HAP-1 (cell line): ENCODE data around the gene FAM131A.
A peak's percentile ranks its signal among the peaks of the same experiment; 100 is the strongest.

Source experiments
- DNase-seq, 2 experiments: peaks; one replicate each; pipeline ENCODE4 v3.0.0-alpha.2; 2016 to 2020; ENCODE audit warnings: low spot score in 2 of 2
- H3K27me3 ChIP-seq: fragments of 250-450 bp; sonication (Bioruptor Pico); 2 replicates; pipeline ENCODE4 v1.5.1; 2020; ENCODE audit warnings: low read depth, mild to moderate bottlenecking, moderate library complexity
- H3K36me3 ChIP-seq: fragments of 250-450 bp; sonication (Bioruptor Pico); replicated peaks from 2 replicates; pipeline ENCODE4 v1.5.1; 2020; ENCODE audit warnings: mild to moderate bottlenecking
- H3K4me1 ChIP-seq: fragments of 250-450 bp; sonication (Bioruptor Pico); 2 replicates; pipeline ENCODE4 v1.5.1; 2020; ENCODE audit warnings: mild to moderate bottlenecking
- H3K4me3 ChIP-seq: fragments of 250-450 bp; sonication (Bioruptor Pico); 2 replicates; pipeline ENCODE4 v1.5.1; 2020; ENCODE audit warnings: mild to moderate bottlenecking, moderate library complexity
- H3K9me3 ChIP-seq: fragments of 250-450 bp; sonication (Bioruptor Pico); 2 replicates; pipeline ENCODE4 v1.5.1; 2020; ENCODE audit warnings: mild to moderate bottlenecking, moderate library complexity
- in situ Hi-C: fragments of 300-500 bp; cut with MboI; formaldehyde crosslinking; loops from 3 replicates; pipeline ENCODE4 v1.14.3; 2020; ENCODE audit warnings: low sequenced_read_pairs, inconsistent platforms, mixed read lengths

The FAM131A gene

DNA sequence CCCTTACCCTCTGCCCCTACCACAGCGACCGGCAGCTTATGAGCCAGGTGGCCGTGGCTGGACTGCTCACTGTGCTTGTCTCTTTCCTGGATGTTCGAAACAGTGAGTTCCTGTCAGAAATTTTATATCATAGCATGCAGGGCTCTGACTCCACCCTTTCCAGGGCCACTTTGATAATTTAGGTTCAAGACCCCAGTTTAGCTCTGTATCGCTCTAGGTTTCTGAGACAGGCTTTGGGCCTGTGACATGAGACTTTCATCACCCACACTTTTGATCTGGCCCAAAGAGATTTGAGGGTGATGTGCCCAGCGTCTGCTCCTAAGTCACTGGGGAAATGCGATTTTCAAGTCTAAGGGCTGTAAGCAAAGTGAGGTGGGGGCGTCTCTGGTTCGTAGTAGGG lies 29.5 kb upstream of the FAM131A start:
- Histone ChIP-seq H3K27me3 (no peaks in the 10 kb centered on the region), H3K9me3 (no peaks in the 10 kb centered on the region), H3K36me3 (peaks cover 63% of the 10 kb centered on the region), H3K4me1 (no peaks in the 10 kb centered on the region), H3K4me3 (no peak overlapping the region)
- in situ Hi-C loops = no loop called here
- no peak for DNase-seq

GRCh38 chr3:184308744-184309143 lies 28.7 kb upstream of the FAM131A start:
- no peaks in the 10 kb centered on the region for H3K27me3 ChIP-seq
- peaks cover 54% of the 10 kb centered on the region for H3K36me3 ChIP-seq
- H3K9me3 ChIP-seq = no peaks in the 10 kb centered on the region
- no peak overlapping the region for H3K4me3 ChIP-seq
- in situ Hi-C loops = no loop called here
- no peaks in the 10 kb centered on the region for H3K4me1 ChIP-seq
- DNase-seq = no peak

GRCh38 chr3:184311633-184312032 lies 25.8 kb upstream of the FAM131A start:
- Histone ChIP-seq H3K9me3 (no peaks in the 10 kb centered on the region), H3K36me3 (peaks cover 38% of the 10 kb centered on the region), H3K4me3 (no peak overlapping the region), H3K27me3 (no peaks in the 10 kb centered on the region), H3K4me1 (peaks cover 7% of the 10 kb centered on the region)
- in situ Hi-C loops = no loop called here
- DNase-seq = no peak

DNA sequence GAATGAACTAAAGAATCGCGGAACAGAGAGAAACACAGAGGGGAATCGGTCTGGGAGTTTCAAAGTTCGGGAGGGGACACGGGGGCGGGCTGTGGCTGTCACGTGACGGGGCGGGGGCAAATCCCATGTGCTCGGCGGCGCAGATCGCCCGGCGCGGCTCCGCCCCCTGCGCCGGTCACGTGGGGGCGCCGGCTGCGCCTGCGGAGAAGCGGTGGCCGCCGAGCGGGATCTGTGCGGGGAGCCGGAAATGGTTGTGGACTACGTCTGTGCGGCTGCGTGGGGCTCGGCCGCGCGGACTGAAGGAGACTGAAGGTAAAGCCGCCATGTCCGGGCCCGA lies 23.1 kb upstream of the FAM131A start, which contains the start of gene EIF4G1:
TSS of gene EIF4G1 (plus strand) at position 244 of the 337 bp plus-strand sequence. CDS start 1,191 bp downstream, outside the sequence.
- in situ Hi-C loops = no loop called here
- H3K27me3 ChIP-seq = no peaks in the 10 kb centered on the region
- peak within 1 kb of the TSS; percentile 90 for H3K4me3 ChIP-seq
- peaks cover 13% of the 10 kb centered on the region for H3K4me1 ChIP-seq
- peaks cover 40% of the 10 kb centered on the region for H3K36me3 ChIP-seq
- no peaks in the 10 kb centered on the region for H3K9me3 ChIP-seq
- peak; percentile 96 to 97 for DNase-seq

DNA sequence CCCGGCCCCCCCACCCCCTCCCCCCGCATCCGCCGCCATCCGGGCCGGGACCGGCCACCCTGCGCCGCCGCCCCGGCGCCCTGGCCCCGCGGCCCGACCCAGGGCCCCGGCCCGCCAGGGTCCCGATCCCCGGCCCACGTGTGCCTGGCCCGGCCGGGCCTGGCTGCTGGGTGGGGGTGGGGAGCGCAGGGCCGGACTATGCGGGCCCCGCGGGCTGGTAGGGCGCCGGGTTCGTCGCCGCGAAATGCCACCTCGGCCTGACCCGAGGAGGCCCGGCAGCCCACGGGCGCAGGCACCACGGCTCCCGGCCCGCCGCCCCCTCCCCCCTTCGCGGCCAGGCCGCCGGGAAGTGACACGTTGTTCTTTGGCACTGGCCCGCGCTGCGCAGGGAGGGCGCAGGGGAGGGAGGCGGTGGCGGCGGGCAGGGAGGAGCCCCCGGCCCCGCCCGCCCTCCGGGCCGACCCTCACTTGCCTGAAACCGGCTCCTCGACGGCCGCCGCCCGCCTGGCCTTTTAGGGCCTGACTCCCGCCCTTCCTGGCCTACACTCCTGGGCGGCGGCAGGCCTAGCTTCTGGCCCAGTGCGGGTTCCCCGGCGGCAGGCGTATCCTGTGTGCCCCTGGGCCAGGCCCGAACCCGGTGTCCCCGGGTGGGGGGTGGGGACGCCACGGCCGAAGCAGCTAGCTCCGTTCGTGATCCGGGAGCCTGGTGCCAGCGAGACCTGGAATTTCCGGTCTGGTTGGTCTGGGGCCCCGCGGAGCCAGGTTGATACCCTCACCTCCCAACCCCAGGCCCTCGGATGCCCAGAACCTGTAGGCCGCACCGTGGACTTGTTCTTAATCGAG lies 22.5 kb upstream of the FAM131A start:
- DNase-seq = peak in 1 of 2 experiments; percentile 66
- Histone ChIP-seq H3K36me3 (peaks cover 44% of the 10 kb centered on the region), H3K4me1 (peaks cover 13% of the 10 kb centered on the region), H3K9me3 (no peaks in the 10 kb centered on the region), H3K27me3 (no peaks in the 10 kb centered on the region), H3K4me3 (peak overlapping the region; percentile 90)
- in situ Hi-C loops = no loop called here

- DNase-seq = no peak
- Histone ChIP-seq H3K27me3 (no peaks in the 10 kb centered on the region), H3K4me1 (peaks cover 13% of the 10 kb centered on the region), H3K36me3 (peaks cover 49% of the 10 kb centered on the region), H3K9me3 (no peaks in the 10 kb centered on the region), H3K4me3 (peak overlapping the region; percentile 90)
- in situ Hi-C loops = no loop called here
Measured at GRCh38 chr3:184315543-184315867, 21.9 kb upstream of the FAM131A start.

- H3K4me3 ChIP-seq = peak overlapping the region; percentile 90
- in situ Hi-C loops = no loop called here
- peaks cover 13% of the 10 kb centered on the region for H3K4me1 ChIP-seq
- peaks cover 54% of the 10 kb centered on the region for H3K36me3 ChIP-seq
- no peak for DNase-seq
- H3K27me3 ChIP-seq = no peaks in the 10 kb centered on the region
- H3K9me3 ChIP-seq = no peaks in the 10 kb centered on the region
Measured at GRCh38 chr3:184315871-184316661, 21.3 kb upstream of the FAM131A start.

GRCh38 chr3:184316792-184317191 lies 20.6 kb upstream of the FAM131A start:
- H3K36me3 ChIP-seq = peaks cover 61% of the 10 kb centered on the region
- peak overlapping the region; percentile 90 for H3K4me3 ChIP-seq
- peaks cover 13% of the 10 kb centered on the region for H3K4me1 ChIP-seq
- in situ Hi-C loops = no loop called here
- H3K27me3 ChIP-seq = no peaks in the 10 kb centered on the region
- DNase-seq = no peak
- H3K9me3 ChIP-seq = no peaks in the 10 kb centered on the region

DNA sequence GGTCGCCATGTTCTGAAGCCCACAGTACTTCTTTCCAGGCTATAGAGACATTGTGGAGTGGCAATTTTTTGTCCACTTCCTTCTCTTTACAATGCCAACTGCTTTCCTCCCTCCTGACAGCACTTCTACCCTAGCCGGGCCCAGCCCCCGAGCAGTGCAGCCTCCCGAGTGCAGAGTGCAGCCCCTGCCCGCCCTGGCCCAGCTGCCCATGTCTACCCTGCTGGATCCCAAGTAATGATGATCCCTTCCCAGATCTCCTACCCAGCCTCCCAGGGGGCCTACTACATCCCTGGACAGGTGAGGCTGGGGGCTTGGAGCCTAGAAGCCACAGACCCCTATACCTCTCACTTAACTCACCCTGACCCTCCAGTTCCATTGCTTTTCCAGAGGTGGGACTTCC lies 20.2 kb upstream of the FAM131A start:
- peaks cover 66% of the 10 kb centered on the region for H3K36me3 ChIP-seq
- in situ Hi-C loops = no loop called here
- H3K4me3 ChIP-seq = no peak overlapping the region; the same call in 1 of the 2 replicates

GRCh38 chr3:184320104-184320445 lies 17.3 kb upstream of the FAM131A start:
- Histone ChIP-seq H3K4me1 (peaks cover 13% of the 10 kb centered on the region), H3K36me3 (peaks cover 91% of the 10 kb centered on the region), H3K4me3 (no peak overlapping the region), H3K9me3 (no peaks in the 10 kb centered on the region), H3K27me3 (no peaks in the 10 kb centered on the region)
- peak in 1 of 2 experiments; percentile 45 for DNase-seq
- in situ Hi-C loops = no loop called here

More for the DNA sequence above, 20.2 kb upstream of the FAM131A start:
- DNase-seq = no peak
- Histone ChIP-seq H3K4me1 (peaks cover 13% of the 10 kb centered on the region), H3K27me3 (no peaks in the 10 kb centered on the region), H3K9me3 (no peaks in the 10 kb centered on the region)

- in situ Hi-C loops = no loop called here
- Histone ChIP-seq H3K4me3 (no peak overlapping the region), H3K9me3 (no peaks in the 10 kb centered on the region), H3K27me3 (no peaks in the 10 kb centered on the region), H3K36me3 (peaks cover 97% of the 10 kb centered on the region), H3K4me1 (peaks cover 5% of the 10 kb centered on the region)
- DNase-seq = no peak
Measured at GRCh38 chr3:184321666-184322065, 15.7 kb upstream of the FAM131A start.

DNA sequence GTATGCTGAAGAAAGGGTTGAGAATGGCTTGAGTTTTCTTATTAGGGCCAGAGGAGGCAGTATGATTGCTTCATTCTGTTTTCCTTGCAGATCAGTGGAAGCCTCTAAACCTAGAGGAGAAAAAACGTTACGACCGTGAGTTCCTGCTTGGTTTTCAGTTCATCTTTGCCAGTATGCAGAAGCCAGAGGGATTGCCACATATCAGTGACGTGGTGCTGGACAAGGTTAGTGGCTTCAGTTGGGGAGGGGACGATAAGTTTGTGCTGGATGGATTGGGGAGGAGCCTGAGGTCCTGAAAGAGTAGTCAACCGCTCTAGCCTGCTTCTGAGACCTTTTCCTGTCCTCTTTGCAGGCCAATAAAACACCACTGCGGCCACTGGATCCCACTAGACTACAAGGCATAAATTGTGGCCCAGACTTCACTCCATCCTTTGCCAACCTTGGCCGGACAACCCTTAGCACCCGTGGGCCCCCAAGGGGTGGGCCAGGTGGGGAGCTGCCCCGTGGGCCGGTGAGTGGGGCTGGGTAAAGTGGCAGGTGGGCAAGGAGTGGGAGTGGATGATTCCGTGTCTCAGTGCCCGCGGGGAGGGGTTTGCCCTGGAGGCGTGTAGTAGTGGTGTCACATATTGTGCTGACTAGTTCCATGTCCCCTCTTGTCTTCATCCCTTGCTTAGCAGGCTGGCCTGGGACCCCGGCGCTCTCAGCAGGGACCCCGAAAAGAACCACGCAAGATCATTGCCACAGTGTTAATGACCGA lies 14.5 kb upstream of the FAM131A start:
- Histone ChIP-seq H3K9me3 (no peaks in the 10 kb centered on the region), H3K36me3 (peaks cover 97% of the 10 kb centered on the region), H3K4me1 (no peaks in the 10 kb centered on the region), H3K4me3 (no peak overlapping the region), H3K27me3 (no peaks in the 10 kb centered on the region)
- in situ Hi-C loops = no loop called here
- no peak for DNase-seq

DNA sequence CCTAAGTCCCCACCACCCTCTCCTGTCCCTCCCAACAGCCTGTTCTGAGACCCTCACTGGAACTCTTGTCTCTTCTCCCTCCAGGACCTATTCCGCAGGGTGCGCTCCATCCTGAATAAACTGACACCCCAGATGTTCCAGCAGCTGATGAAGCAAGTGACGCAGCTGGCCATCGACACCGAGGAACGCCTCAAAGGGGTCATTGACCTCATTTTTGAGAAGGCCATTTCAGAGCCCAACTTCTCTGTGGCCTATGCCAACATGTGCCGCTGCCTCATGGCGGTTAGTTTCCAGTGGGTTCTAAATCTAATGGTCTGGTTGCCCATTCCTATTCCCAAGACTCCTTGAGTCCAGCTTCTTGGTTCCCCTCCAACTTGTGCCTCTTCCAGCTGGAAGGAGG lies 13.7 kb upstream of the FAM131A start:
- no peaks in the 10 kb centered on the region for H3K27me3 ChIP-seq
- H3K4me3 ChIP-seq = no peak overlapping the region
- no peaks in the 10 kb centered on the region for H3K9me3 ChIP-seq
- peaks cover 97% of the 10 kb centered on the region for H3K36me3 ChIP-seq
- no peak for DNase-seq
- in situ Hi-C loops = no loop called here
- H3K4me1 ChIP-seq = no peaks in the 10 kb centered on the region

GRCh38 chr3:184325269-184325668 lies 12.1 kb upstream of the FAM131A start:
- peaks cover 100% of the 10 kb centered on the region for H3K36me3 ChIP-seq
- no peaks in the 10 kb centered on the region for H3K9me3 ChIP-seq
- H3K4me1 ChIP-seq = no peaks in the 10 kb centered on the region
- no peak for DNase-seq
- H3K4me3 ChIP-seq = no peak overlapping the region
- no peaks in the 10 kb centered on the region for H3K27me3 ChIP-seq
- in situ Hi-C loops = no loop called here
